Esophagus muscularis mucosa (tissue), 4 donors: ENCODE measurements around the gene UGDH. TPM values are rescaled to one million over a fixed set of nuclear protein-coding genes. Genes with fewer than 3 reads are reported as not detected.
A peak's percentile ranks its signal among the peaks of the same experiment; 100 is the strongest.

Experiments used
- DNase-seq: peaks from one replicate; pipeline ENCODE4 v3.0.0-alpha.2; 2017; ENCODE audit errors: extremely low spot score
- H3K27ac ChIP-seq, 4 donors: fragments of 200-600 bp; sonication (generic); replicated peaks in 1 of 4; 1 replicate in 3 of 4; 2 replicates in 1 of 4; pipeline ENCODE4 v1.5.1; 2016 to 2019; ENCODE audit warnings: mild to moderate bottlenecking in 1 of 4
- H3K27me3 ChIP-seq, 4 donors: fragments of 200-600 bp; sonication (generic); one replicate each; pipeline versions ENCODE4 v1.5.1 to v1.6.0; 2016 to 2019
- H3K36me3 ChIP-seq, 4 donors: fragments of 200-600 bp; sonication (generic); one replicate each; pipeline ENCODE4 v1.5.1; 2016 to 2019
- H3K4me1 ChIP-seq, 4 donors: fragments of 200-600 bp; sonication (generic); one replicate each; pipeline ENCODE4 v1.5.1; 2016 to 2019
- H3K4me3 ChIP-seq, 4 donors: fragments of 200-600 bp; sonication (generic); 1 replicate in 2 of 4; 2 replicates in 2 of 4; pipeline ENCODE4 v1.5.1; 2016 to 2019; ENCODE audit warnings: mild to moderate bottlenecking in 4 of 4, moderate library complexity in 1 of 4
- H3K9me3 ChIP-seq, 4 donors: fragments of 200-600 bp; sonication (generic); 1 replicate in 3 of 4; 2 replicates in 1 of 4; pipeline ENCODE4 v1.5.1; 2016 to 2019
- EP300 ChIP-seq: sonication (generic); formaldehyde crosslinking; IDR thresholded peaks from one replicate; pipeline ENCODE4 v1.6.1; 2017; ENCODE audit warnings: antibody characterized with exemption
- POLR2A ChIP-seq: fragments of 450-650 bp; IDR thresholded peaks from one replicate; pipeline ENCODE4 v1.6.1; 2017; ENCODE audit warnings: antibody characterized with exemption, moderate library complexity, mild to moderate bottlenecking, low read depth
- POLR2AphosphoS5 ChIP-seq, 2 donors: sonication (generic); formaldehyde crosslinking; IDR thresholded peaks; one replicate each; pipeline ENCODE4 v1.6.1; 2017; ENCODE audit warnings: antibody characterized with exemption in 2 of 2
- WGBS: methylation state at CpG from one replicate; pipeline ENCODE4 v1.1.5; 2018; 5-methylcytosine and 5-hydroxymethylcytosine counted together
- intact Hi-C: fragments of 100-400 bp; cut with DNase I; formaldehyde crosslinking; loops from one replicate; pipeline ENCODE4 v1.15.1; 2023
- total RNA-seq, 4 donors: library from RNA; depleted of rRNA; stranded (reverse); fragments of >200 nt; gene quantifications; one replicate each; pipeline versions ENCODE4 v1.1.0 to v1.2.1, GENCODE V29; 2016
- TF ChIP-seq, protein P1 (sequence below), 3 experiments: fragments of 200-600 bp in 2 of 3; fragments of 450-650 bp in 1 of 3; sonication (generic) in 2 of 3; IDR thresholded peaks; one replicate each; pipeline ENCODE4 v1.5.1; 2017 to 2019; ENCODE audit warnings: antibody characterized with exemption in 3 of 3, mild to moderate bottlenecking in 2 of 3, moderate library complexity in 1 of 3

The UGDH gene
- total RNA-seq, 4 donors from 2014 or later = 36.4 to 180 (median 42.1) TPM

GRCh38 chr4:39452153-39452859 is 74.9 kb downstream of the UGDH start:
- Histone ChIP-seq H3K4me3 (no peak overlapping the region), H3K27ac (no peak overlapping the region), H3K9me3 (no peaks in the 10 kb centered on the region), H3K4me1 (peaks cover 12 to 36% (median 30%) of the 10 kb centered on the region in 4 donors), H3K36me3 (peaks cover 43 to 81% (median 67%) of the 10 kb centered on the region in 4 donors), H3K27me3 (no peaks in the 10 kb centered on the region)
- no peak for DNase-seq
- TF ChIP-seq POLR2AphosphoS5 (IDR thresholded peaks at IDR 0.05) (no peak), POLR2A (no peak), EP300 (no peak)
- TF ChIP-seq, protein P1, sequence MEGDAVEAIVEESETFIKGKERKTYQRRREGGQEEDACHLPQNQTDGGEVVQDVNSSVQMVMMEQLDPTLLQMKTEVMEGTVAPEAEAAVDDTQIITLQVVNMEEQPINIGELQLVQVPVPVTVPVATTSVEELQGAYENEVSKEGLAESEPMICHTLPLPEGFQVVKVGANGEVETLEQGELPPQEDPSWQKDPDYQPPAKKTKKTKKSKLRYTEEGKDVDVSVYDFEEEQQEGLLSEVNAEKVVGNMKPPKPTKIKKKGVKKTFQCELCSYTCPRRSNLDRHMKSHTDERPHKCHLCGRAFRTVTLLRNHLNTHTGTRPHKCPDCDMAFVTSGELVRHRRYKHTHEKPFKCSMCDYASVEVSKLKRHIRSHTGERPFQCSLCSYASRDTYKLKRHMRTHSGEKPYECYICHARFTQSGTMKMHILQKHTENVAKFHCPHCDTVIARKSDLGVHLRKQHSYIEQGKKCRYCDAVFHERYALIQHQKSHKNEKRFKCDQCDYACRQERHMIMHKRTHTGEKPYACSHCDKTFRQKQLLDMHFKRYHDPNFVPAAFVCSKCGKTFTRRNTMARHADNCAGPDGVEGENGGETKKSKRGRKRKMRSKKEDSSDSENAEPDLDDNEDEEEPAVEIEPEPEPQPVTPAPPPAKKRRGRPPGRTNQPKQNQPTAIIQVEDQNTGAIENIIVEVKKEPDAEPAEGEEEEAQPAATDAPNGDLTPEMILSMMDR (IDR thresholded peaks at IDR 0.05) = no peak
- 84% methylated on average over 6 of the region's 6 CpGs for WGBS
- intact Hi-C loops = loop anchor here (10.0 kb wide), 1 partner anchor 602 kb away; the partner anchor contains the start of gene N4BP2

GRCh38 chr4:39451423-39452023 is 75.7 kb downstream of the UGDH start:
- Histone ChIP-seq H3K4me1 (peaks cover 12 to 36% (median 30%) of the 10 kb centered on the region in 4 donors), H3K27me3 (no peaks in the 10 kb centered on the region), H3K9me3 (no peaks in the 10 kb centered on the region), H3K27ac (no peak overlapping the region), H3K36me3 (peaks cover 36 to 73% (median 59%) of the 10 kb centered on the region in 4 donors), H3K4me3 (no peak overlapping the region)
- TF ChIP-seq EP300 = no peak
- TF ChIP-seq POLR2AphosphoS5 (IDR thresholded peaks at IDR 0.05) = peak in 1 of 2 donors; percentile 7
- no peak for TF ChIP-seq POLR2A
- TF ChIP-seq, protein P1 (IDR thresholded peaks at IDR 0.05) = no peak
- intact Hi-C loops = loop anchor here (10.0 kb wide), 1 partner anchor 603 kb away; the partner anchor contains the start of gene N4BP2
- DNase-seq = no peak
- WGBS = 91% methylated on average over 6 of the region's 6 CpGs

- intact Hi-C loops = loop anchor here (10.0 kb wide), 1 partner anchor 604 kb away; the partner anchor contains the start of gene N4BP2
- Histone ChIP-seq H3K4me1 (peaks cover 9 to 30% (median 22%) of the 10 kb centered on the region in 4 donors), H3K4me3 (no peak overlapping the region), H3K36me3 (peaks cover 27 to 64% (median 50%) of the 10 kb centered on the region in 4 donors), H3K9me3 (no peaks in the 10 kb centered on the region), H3K27ac (peak overlapping the region in 1 of 4 donors; percentile 21), H3K27me3 (no peaks in the 10 kb centered on the region)
- no peak for DNase-seq
- TF ChIP-seq, protein P1 (IDR thresholded peaks at IDR 0.05) = no peak
- TF ChIP-seq POLR2A (no peak), POLR2AphosphoS5 (IDR thresholded peaks at IDR 0.05) (no peak), EP300 (no peak)
- WGBS = 41% methylated on average over 2 of the region's 2 CpGs
Observed at GRCh38 chr4:39450618-39451017, 76.6 kb downstream of the UGDH start.

Other genes with a start within 250 kb of the UGDH start
- 10 to 100 TPM; 30.6 to 37.4 (median 33.9) TPM for gene RFC1, start 161.1 kb downstream of the UGDH start, total RNA-seq
- under 1 TPM in 1 of 4 donors, not detected in 3; under 0.01 TPM for gene KLB, start 120.5 kb downstream of the UGDH start, total RNA-seq
- gene RPL9, start 68.5 kb downstream of the UGDH start, total RNA-seq = 1,000 to 10,000 TPM; 1,962 to 6,543 (median 3,653) TPM
- 10 to 100 TPM in 2 of 4 donors, 1 to 10 TPM in 2; 8.5 to 11.6 (median 9.7) TPM for gene LIAS, start 68.4 kb downstream of the UGDH start, total RNA-seq
- gene SMIM14, start 111.4 kb upstream of the UGDH start, total RNA-seq = 10 to 100 TPM; 27.3 to 39.0 (median 29.6) TPM
- gene UBE2K, start 170.7 kb upstream of the UGDH start, total RNA-seq = 10 to 100 TPM; 31.7 to 41.5 (median 34.3) TPM